ENCODE results near the gene LPAR1.

Gene LPAR1

DNA sequence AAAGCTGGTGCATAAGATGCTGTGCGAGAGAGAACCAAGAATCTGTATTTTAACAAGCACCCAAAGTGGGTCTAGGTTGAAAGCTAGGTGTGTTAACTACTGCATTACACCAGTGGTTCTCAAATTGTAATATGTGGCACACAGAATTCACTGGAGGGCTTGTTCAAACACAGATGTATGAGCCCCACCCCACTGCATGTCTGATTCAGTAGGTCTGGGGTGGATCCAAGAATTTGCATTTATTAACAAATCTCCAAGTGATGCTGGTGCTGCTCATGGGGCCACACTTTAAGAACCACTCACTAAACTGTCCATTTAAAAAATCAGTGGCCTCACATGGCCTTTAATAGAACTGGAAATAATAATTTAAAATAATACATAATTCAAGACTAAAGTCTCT lies 40.4 kb downstream of the LPAR1 start:
- Histone ChIP-seq H3K36me3 (replicated peaks; ENCODE audit: insufficient read depth, low read length) (no peaks in the 10 kb centered on the region), H3K4me2 (ENCODE audit: low read depth, low read length) (no peak overlapping the region)

DNA sequence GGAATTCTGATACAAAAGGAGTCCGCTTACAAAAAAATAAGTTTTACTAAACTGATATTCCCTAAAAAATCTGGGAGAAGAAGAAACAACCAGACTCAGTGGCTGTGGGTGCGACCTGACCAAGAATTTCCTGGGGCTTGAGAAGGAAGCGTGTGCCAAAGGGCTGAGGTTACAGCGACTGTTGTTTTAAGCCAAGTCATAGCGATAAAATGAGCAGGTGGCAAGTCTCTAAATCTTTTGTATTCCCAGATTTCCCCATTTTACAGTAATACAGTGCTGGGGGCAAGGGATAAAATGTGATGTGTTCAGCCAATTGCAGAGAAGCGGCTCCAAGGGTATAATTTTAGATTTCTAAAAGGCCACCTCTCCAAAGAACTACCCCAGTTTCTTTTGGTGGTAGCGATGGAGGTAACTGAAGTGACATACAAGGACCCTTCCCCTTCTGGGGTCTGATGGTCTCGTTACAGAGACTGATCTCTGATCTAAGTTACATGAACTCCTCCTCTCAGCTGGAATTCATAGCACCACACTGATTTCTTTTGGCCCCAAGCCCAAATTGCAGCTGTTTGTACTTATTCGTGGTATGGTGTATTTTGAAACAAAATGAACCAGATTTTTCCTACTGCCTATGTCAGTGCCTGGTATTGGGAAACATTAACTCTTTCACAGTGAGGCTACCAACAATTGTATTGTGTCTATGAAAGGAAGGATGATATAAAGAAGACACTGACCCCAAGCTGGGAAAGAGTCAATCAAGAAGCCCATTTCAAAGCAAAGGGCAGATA lies 41.6 kb downstream of the LPAR1 start:
- Histone ChIP-seq H3K4me3 (ENCODE audit: low read length) (no peak overlapping the region), H3K27ac (ENCODE audit: low read length) (no peak overlapping the region), H3F3A (ENCODE audit: insufficient read depth, low read length) (no peaks in the 10 kb centered on the region), H3K4me1 (ENCODE audit: low read length) (no peaks in the 10 kb centered on the region), H3K9me3 (replicated peaks; ENCODE audit: insufficient read depth, low read length) (no peaks in the 10 kb centered on the region), H3K9ac (ENCODE audit: low read length) (no peak overlapping the region), H2AFZ (ENCODE audit: low read length) (no peak overlapping the region), H3K27me3 (replicated peaks; ENCODE audit: insufficient read depth, low read length) (no peaks in the 10 kb centered on the region), H3K4me2 (ENCODE audit: low read depth, low read length) (no peak overlapping the region), H3K36me3 (replicated peaks; ENCODE audit: insufficient read depth, low read length) (no peaks in the 10 kb centered on the region), H3K9me2 (replicated peaks; ENCODE audit: insufficient read depth, low read length) (no peaks in the 10 kb centered on the region), H4K20me1 (ENCODE audit: insufficient read depth, low read length) (no peaks in the 10 kb centered on the region), H3K79me2 (ENCODE audit: low read length) (no peaks in the 10 kb centered on the region)
- TF ChIP-seq EZH2phosphoT487 (IDR thresholded peaks at IDR 0.05; ENCODE audit: low read length): no peak
- TF ChIP-seq, protein P1, sequence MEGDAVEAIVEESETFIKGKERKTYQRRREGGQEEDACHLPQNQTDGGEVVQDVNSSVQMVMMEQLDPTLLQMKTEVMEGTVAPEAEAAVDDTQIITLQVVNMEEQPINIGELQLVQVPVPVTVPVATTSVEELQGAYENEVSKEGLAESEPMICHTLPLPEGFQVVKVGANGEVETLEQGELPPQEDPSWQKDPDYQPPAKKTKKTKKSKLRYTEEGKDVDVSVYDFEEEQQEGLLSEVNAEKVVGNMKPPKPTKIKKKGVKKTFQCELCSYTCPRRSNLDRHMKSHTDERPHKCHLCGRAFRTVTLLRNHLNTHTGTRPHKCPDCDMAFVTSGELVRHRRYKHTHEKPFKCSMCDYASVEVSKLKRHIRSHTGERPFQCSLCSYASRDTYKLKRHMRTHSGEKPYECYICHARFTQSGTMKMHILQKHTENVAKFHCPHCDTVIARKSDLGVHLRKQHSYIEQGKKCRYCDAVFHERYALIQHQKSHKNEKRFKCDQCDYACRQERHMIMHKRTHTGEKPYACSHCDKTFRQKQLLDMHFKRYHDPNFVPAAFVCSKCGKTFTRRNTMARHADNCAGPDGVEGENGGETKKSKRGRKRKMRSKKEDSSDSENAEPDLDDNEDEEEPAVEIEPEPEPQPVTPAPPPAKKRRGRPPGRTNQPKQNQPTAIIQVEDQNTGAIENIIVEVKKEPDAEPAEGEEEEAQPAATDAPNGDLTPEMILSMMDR (IDR thresholded peaks at IDR 0.05; ENCODE audit: low read length): no peak
- TF ChIP-seq EZH2 (optimal IDR thresholded peaks at IDR 0.05; ENCODE audit: low read depth, low read length): no peak
- DNase-seq: no peak

More for the DNA sequence above, 40.4 kb downstream of the LPAR1 start:
- Histone ChIP-seq H4K20me1 (ENCODE audit: insufficient read depth, low read length) (no peaks in the 10 kb centered on the region), H3K4me3 (ENCODE audit: low read length) (no peak overlapping the region), H3K79me2 (ENCODE audit: low read length) (no peaks in the 10 kb centered on the region), H2AFZ (ENCODE audit: low read length) (no peak overlapping the region), H3K27me3 (replicated peaks; ENCODE audit: insufficient read depth, low read length) (no peaks in the 10 kb centered on the region), H3K9me3 (replicated peaks; ENCODE audit: insufficient read depth, low read length) (no peaks in the 10 kb centered on the region), H3K9ac (ENCODE audit: low read length) (no peak overlapping the region), H3F3A (ENCODE audit: insufficient read depth, low read length) (no peaks in the 10 kb centered on the region), H3K9me2 (replicated peaks; ENCODE audit: insufficient read depth, low read length) (no peaks in the 10 kb centered on the region), H3K27ac (ENCODE audit: low read length) (no peak overlapping the region), H3K4me1 (ENCODE audit: low read length) (no peaks in the 10 kb centered on the region)
- TF ChIP-seq EZH2 (optimal IDR thresholded peaks at IDR 0.05; ENCODE audit: low read depth, low read length) (no peak), EZH2phosphoT487 (IDR thresholded peaks at IDR 0.05; ENCODE audit: low read length) (no peak)
- TF ChIP-seq, protein P1 (IDR thresholded peaks at IDR 0.05; ENCODE audit: low read length): no peak
- DNase-seq: no peak

DNA sequence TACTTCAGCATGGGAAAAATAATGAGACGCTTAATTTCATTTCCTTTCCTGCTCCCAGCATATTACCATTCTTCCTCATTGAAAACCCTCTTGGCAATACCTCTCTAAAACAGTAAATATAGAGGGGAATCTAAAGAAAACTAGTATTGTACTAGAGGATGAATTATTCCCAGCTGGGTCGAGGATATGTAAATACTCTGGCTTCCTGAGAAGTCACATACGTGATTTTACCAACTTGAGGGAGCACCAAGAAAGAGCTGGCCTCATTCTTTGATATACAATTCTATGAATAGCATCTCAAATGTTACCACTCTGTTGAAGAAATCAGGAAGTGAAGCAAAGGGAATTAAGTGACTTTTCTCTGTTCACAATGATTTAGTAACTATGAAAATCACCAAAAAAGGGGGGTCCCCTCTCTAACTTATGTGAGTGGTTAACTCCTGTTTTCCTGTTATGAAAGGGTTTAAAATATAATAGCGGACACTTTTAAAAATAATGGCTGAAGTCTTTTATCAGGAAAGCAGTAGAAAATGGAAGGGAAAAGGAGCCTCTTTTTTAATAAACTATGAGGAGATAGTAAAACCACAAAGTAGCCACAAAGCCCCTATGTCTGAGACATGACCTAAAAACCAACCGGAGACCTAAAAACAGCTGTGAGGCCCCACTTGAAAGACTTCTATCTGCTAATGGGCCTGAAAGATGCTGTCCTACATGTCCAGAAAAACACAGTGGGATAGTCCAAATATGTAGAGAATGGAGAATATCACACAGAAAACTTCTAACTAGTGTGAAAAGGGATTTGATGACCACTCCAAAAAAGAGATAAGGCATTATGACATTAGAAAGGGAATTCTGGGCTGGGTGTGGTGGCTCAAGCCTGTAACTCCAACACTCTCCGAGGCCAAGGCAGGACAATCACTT lies 42.6 kb downstream of the LPAR1 start:
- no peaks in the 10 kb centered on the region for H3F3A ChIP-seq (ENCODE audit: insufficient read depth, low read length)
- H3K9me2 ChIP-seq (replicated peaks; ENCODE audit: insufficient read depth, low read length): no peaks in the 10 kb centered on the region
- no peak overlapping the region for H3K4me2 ChIP-seq (ENCODE audit: low read depth, low read length)
- no peak overlapping the region for H3K27ac ChIP-seq (ENCODE audit: low read length)
- no peaks in the 10 kb centered on the region for H3K4me1 ChIP-seq (ENCODE audit: low read length)
- no peaks in the 10 kb centered on the region for H3K9me3 ChIP-seq (replicated peaks; ENCODE audit: insufficient read depth, low read length)
- no peak overlapping the region for H3K4me3 ChIP-seq (ENCODE audit: low read length)
- H3K9ac ChIP-seq (ENCODE audit: low read length): no peak overlapping the region
- DNase-seq: no peak
- no peaks in the 10 kb centered on the region for H4K20me1 ChIP-seq (ENCODE audit: insufficient read depth, low read length)
- H3K27me3 ChIP-seq (replicated peaks; ENCODE audit: insufficient read depth, low read length): no peaks in the 10 kb centered on the region
- H3K36me3 ChIP-seq (replicated peaks; ENCODE audit: insufficient read depth, low read length): no peaks in the 10 kb centered on the region
- no peak overlapping the region for H2AFZ ChIP-seq (ENCODE audit: low read length)
- TF ChIP-seq, protein P1 (IDR thresholded peaks at IDR 0.05; ENCODE audit: low read length): no peak
- TF ChIP-seq EZH2 (optimal IDR thresholded peaks at IDR 0.05; ENCODE audit: low read depth, low read length) (no peak), EZH2phosphoT487 (IDR thresholded peaks at IDR 0.05; ENCODE audit: low read length) (no peak)
- H3K79me2 ChIP-seq (ENCODE audit: low read length): no peaks in the 10 kb centered on the region

All from MM.1S (cell line).